ENCODE data around the gene LRMDA. TPM values are rescaled to one million over a fixed set of nuclear protein-coding genes. Genes with fewer than 3 reads are reported as not detected.

LRMDA gene
- total RNA-seq, 3 donors from 2014 or later = 8.3 to 17.1 (median 11.1) TPM

DNA sequence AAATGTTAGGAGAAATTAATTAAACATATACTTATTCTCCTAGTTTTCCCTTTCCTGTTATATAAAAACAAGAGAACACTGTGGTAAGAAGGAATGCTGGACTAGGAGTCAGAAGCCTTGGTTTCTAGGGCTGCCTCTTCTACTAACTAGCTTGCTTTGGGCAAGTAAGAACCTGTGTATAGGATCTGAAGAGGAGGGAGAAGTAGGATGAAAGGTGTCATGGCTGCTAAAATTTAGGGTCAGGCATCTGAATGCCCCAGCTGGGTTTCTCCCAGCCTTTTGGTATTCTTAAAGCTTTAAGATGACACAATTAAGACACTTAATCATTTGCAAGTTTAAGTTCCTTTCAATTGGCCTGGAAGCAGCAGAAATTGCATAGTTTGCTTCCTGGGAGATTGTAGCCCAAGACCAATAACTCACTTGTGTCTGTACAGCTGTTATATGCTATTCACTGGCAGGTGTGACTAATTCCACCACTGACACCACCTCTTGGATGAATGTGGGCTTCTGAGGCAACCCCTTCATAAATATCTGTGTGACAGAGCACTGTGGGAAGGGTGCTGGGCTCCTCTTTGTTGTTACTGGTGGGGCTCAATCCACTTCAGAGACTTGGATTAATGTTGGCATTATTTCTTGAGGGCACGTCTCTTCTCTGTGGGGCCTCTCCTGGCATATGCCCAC lies 137.2 kb downstream of the LRMDA start:
- H3K4me3 ChIP-seq = no peak overlapping the region
- H3K9me3 ChIP-seq = peaks cover 7 to 31% of the 10 kb centered on the region in 2 donors
- intact Hi-C loops (cut with DNase I; ENCODE audit: low total_unique reads) = no loop called here
- DNase-seq (ENCODE audit: low spot score in 2 of 2) = no peak
- TF ChIP-seq CTCF (IDR thresholded peaks at IDR 0.05) = no peak
- no peak for TF ChIP-seq POLR2A (IDR thresholded peaks at IDR 0.05)
- TF ChIP-seq POLR2AphosphoS5 (IDR thresholded peaks at IDR 0.05) = no peak
- no peaks in the 10 kb centered on the region for H3K4me1 ChIP-seq
- no peaks in the 10 kb centered on the region for H3K36me3 ChIP-seq
- H3K27me3 ChIP-seq = no peaks in the 10 kb centered on the region
- H3K27ac ChIP-seq = no peak overlapping the region

DNA sequence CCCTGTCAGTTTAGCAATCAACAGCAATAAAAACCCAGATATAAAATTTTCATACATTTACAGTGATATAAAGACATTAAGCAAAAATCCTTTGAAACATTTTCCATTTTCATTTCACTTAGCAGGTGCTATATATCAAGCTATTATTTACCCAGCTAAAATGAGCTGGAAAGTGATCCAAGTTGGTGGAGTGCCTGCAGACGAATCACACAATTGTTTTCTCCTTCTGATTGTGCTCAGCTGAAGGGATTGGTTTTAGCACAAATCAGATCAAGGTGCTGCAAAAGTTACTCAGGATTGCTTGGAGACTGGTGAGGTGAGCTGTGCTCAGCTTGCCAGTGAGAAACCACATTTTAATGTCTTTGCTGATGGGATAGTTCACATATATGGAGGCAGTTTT lies 138.1 kb downstream of the LRMDA start:
- DNase-seq (ENCODE audit: low spot score in 2 of 2) = no peak
- Histone ChIP-seq H3K27me3 (no peaks in the 10 kb centered on the region), H3K9me3 (peaks cover 1 to 25% of the 10 kb centered on the region in 2 donors), H3K27ac (no peak overlapping the region), H3K4me3 (no peak overlapping the region), H3K4me1 (no peaks in the 10 kb centered on the region), H3K36me3 (no peaks in the 10 kb centered on the region)
- intact Hi-C loops (cut with DNase I; ENCODE audit: low total_unique reads) = no loop called here
- no peak for TF ChIP-seq CTCF (IDR thresholded peaks at IDR 0.05)
- TF ChIP-seq POLR2A (IDR thresholded peaks at IDR 0.05) = no peak
- no peak for TF ChIP-seq POLR2AphosphoS5 (IDR thresholded peaks at IDR 0.05)

GRCh38 chr10:75572478-75572877 lies 141.1 kb downstream of the LRMDA start:
- TF ChIP-seq POLR2A (IDR thresholded peaks at IDR 0.05) = no peak
- no peak for TF ChIP-seq CTCF (IDR thresholded peaks at IDR 0.05)
- no peak for TF ChIP-seq POLR2AphosphoS5 (IDR thresholded peaks at IDR 0.05)
- no peak overlapping the region for H3K27ac ChIP-seq
- no peaks in the 10 kb centered on the region for H3K27me3 ChIP-seq
- H3K4me3 ChIP-seq = no peak overlapping the region
- no peak for DNase-seq (ENCODE audit: low spot score in 2 of 2)
- no peaks in the 10 kb centered on the region for H3K36me3 ChIP-seq
- intact Hi-C loops (cut with DNase I; ENCODE audit: low total_unique reads) = no loop called here
- peaks cover 0 to 34% of the 10 kb centered on the region in 2 donors for H3K9me3 ChIP-seq
- H3K4me1 ChIP-seq = no peaks in the 10 kb centered on the region

DNA sequence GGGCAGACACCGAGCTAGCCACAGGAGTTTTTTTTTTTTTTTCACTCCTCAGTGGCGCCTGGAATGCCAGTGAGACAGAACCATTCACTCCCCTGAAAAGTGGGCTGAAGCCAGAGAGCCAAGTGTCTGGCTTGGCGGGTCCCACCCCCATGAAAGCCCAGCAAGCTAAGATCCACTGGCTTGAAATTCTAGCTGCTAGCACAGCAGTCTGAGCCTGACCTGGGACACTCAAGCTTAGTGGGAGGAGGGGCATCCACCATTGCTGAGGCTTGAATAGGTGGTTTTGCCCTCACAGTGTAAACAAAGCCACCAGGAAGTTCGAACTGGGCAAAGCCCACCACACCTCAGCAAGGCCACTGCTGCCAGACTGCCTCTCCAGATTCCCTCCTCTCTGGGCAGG lies 144.5 kb downstream of the LRMDA start:
- peaks cover 0 to 39% of the 10 kb centered on the region in 2 donors for H3K9me3 ChIP-seq
- TF ChIP-seq POLR2A (IDR thresholded peaks at IDR 0.05) (no peak), POLR2AphosphoS5 (IDR thresholded peaks at IDR 0.05) (no peak), CTCF (IDR thresholded peaks at IDR 0.05) (no peak)
- H3K36me3 ChIP-seq = no peaks in the 10 kb centered on the region
- DNase-seq (ENCODE audit: low spot score in 2 of 2) = no peak
- no peaks in the 10 kb centered on the region for H3K4me1 ChIP-seq
- H3K4me3 ChIP-seq = no peak overlapping the region
- no peak overlapping the region for H3K27ac ChIP-seq
- intact Hi-C loops (cut with DNase I; ENCODE audit: low total_unique reads) = no loop called here
- H3K27me3 ChIP-seq = no peaks in the 10 kb centered on the region

GRCh38 chr10:75582102-75582501 lies 150.7 kb downstream of the LRMDA start:
- DNase-seq (ENCODE audit: low spot score in 2 of 2) = no peak
- no peak overlapping the region for H3K4me3 ChIP-seq
- no peaks in the 10 kb centered on the region for H3K4me1 ChIP-seq
- intact Hi-C loops (cut with DNase I; ENCODE audit: low total_unique reads) = no loop called here
- H3K27ac ChIP-seq = no peak overlapping the region
- no peak for TF ChIP-seq POLR2AphosphoS5 (IDR thresholded peaks at IDR 0.05)
- TF ChIP-seq POLR2A (IDR thresholded peaks at IDR 0.05) = no peak
- TF ChIP-seq CTCF (IDR thresholded peaks at IDR 0.05) = no peak
- no peaks in the 10 kb centered on the region for H3K36me3 ChIP-seq
- peaks cover 16 to 36% of the 10 kb centered on the region in 2 donors for H3K9me3 ChIP-seq
- no peaks in the 10 kb centered on the region for H3K27me3 ChIP-seq
